ENCODE measurements around the gene PPFIA1. TPM values are rescaled to one million over a fixed set of nuclear protein-coding genes. Genes with fewer than 3 reads are reported as not detected.

Gene PPFIA1
- total and polyA plus RNA-seq, 2 experiments from 2014 or later = 36.0 to 39.6 TPM

GRCh38 chr11:70397336-70397982, 127.0 kb downstream of the PPFIA1 start:
- H3K9me3 ChIP-seq (ENCODE audit: low read depth) = no peaks in the 10 kb centered on the region
- H3K79me2 ChIP-seq = peaks cover 59% of the 10 kb centered on the region
- H4K20me1 ChIP-seq (ENCODE audit: insufficient read depth, poor library complexity, severe bottlenecking) = peaks cover 26% of the 10 kb centered on the region
- H2AFZ ChIP-seq = peak overlapping the region; percentile 99
- DNase-seq (ENCODE audit: low spot score) = peak; percentile 38
- no peaks in the 10 kb centered on the region for H3K27me3 ChIP-seq
- TF ChIP-seq CTCF (IDR thresholded peaks at IDR 0.05; ENCODE audit: poor library complexity) (no peak), EZH2 (IDR thresholded peaks at IDR 0.05; ENCODE audit: borderline replicate concordance) (no peak), EZH2phosphoT487 (IDR thresholded peaks at IDR 0.05; ENCODE audit: low read depth, severe bottlenecking, unreplicated experiment) (no peak)
- H3K4me1 ChIP-seq (ENCODE audit: insufficient read depth) = peaks cover 23% of the 10 kb centered on the region
- H3K36me3 ChIP-seq (replicated peaks; ENCODE audit: insufficient read depth, low read depth) = no peaks in the 10 kb centered on the region
- H3K4me3 ChIP-seq = peak overlapping the region; percentile 100
- peak overlapping the region; percentile 94 for H3K27ac ChIP-seq
- H3K9me2 ChIP-seq (replicated peaks; ENCODE audit: insufficient read depth) = no peaks in the 10 kb centered on the region
- peak overlapping the region; percentile 90 for H3K4me2 ChIP-seq
- WGBS (ENCODE audit: low lambda C conversion rate, missing lambda C conversion rate) = 47% methylated on average over 18 of the region's 18 CpGs

- no peak for TF ChIP-seq EZH2 (IDR thresholded peaks at IDR 0.05; ENCODE audit: borderline replicate concordance)
- no peak for TF ChIP-seq EZH2phosphoT487 (IDR thresholded peaks at IDR 0.05; ENCODE audit: low read depth, severe bottlenecking, unreplicated experiment)
- H3K27ac ChIP-seq = peak within 1 kb of the TSS; percentile 94
- H4K20me1 ChIP-seq (ENCODE audit: insufficient read depth, poor library complexity, severe bottlenecking) = peaks cover 31% of the 10 kb centered on the region
- H3K9me3 ChIP-seq (ENCODE audit: low read depth) = no peaks in the 10 kb centered on the region
- H3K36me3 ChIP-seq (replicated peaks; ENCODE audit: insufficient read depth, low read depth) = no peaks in the 10 kb centered on the region
- H3K4me2 ChIP-seq = peak within 1 kb of the TSS; percentile 90
- no peaks in the 10 kb centered on the region for H3K27me3 ChIP-seq
- peaks cover 67% of the 10 kb centered on the region for H3K79me2 ChIP-seq
- peak; percentile 92 for DNase-seq (ENCODE audit: low spot score)
- H3K4me1 ChIP-seq (ENCODE audit: insufficient read depth) = peaks cover 23% of the 10 kb centered on the region
- no peaks in the 10 kb centered on the region for H3K9me2 ChIP-seq (replicated peaks; ENCODE audit: insufficient read depth)
- under 1% methylated on average over 63 of the region's 93 CpGs for WGBS (ENCODE audit: low lambda C conversion rate, missing lambda C conversion rate)
- H3K4me3 ChIP-seq = peak within 1 kb of the TSS; percentile 100
- peak within 1 kb of the TSS; percentile 99 for H2AFZ ChIP-seq
These were observed 127.7 kb downstream of the PPFIA1 start, which contains the start of gene CTTN for GRCh38 chr11:70397983-70398833. Gene CTTN, plus strand, starts transcription at chr11:70398529. Its CDS starts 8,769 bp downstream, at chr11:70407298.

- H3K4me3 ChIP-seq = peak overlapping the region; percentile 100
- H3K4me1 ChIP-seq (ENCODE audit: insufficient read depth) = peaks cover 23% of the 10 kb centered on the region
- DNase-seq (ENCODE audit: low spot score) = peak; percentile 60
- H2AFZ ChIP-seq = peak overlapping the region; percentile 99
- H3K36me3 ChIP-seq (replicated peaks; ENCODE audit: insufficient read depth, low read depth) = no peaks in the 10 kb centered on the region
- peak overlapping the region; percentile 90 for H3K4me2 ChIP-seq
- peaks cover 40% of the 10 kb centered on the region for H4K20me1 ChIP-seq (ENCODE audit: insufficient read depth, poor library complexity, severe bottlenecking)
- H3K9me3 ChIP-seq (ENCODE audit: low read depth) = no peaks in the 10 kb centered on the region
- no peak for TF ChIP-seq EZH2 (IDR thresholded peaks at IDR 0.05; ENCODE audit: borderline replicate concordance)
- no peak for TF ChIP-seq EZH2phosphoT487 (IDR thresholded peaks at IDR 0.05; ENCODE audit: low read depth, severe bottlenecking, unreplicated experiment)
- no peak for TF ChIP-seq CTCF (IDR thresholded peaks at IDR 0.05; ENCODE audit: poor library complexity)
- H3K27ac ChIP-seq = peak overlapping the region; percentile 94
- H3K9me2 ChIP-seq (replicated peaks; ENCODE audit: insufficient read depth) = no peaks in the 10 kb centered on the region
- WGBS (ENCODE audit: low lambda C conversion rate, missing lambda C conversion rate) = 0% methylated on average over 5 of the region's 42 CpGs
- H3K79me2 ChIP-seq = peaks cover 75% of the 10 kb centered on the region
- no peaks in the 10 kb centered on the region for H3K27me3 ChIP-seq
These were observed 128.6 kb downstream of the PPFIA1 start for GRCh38 chr11:70398834-70399680.

Data from hepatocyte (in vitro differentiated cells).